ENCODE results near the gene SMOC1.

Gene SMOC1, protein sequence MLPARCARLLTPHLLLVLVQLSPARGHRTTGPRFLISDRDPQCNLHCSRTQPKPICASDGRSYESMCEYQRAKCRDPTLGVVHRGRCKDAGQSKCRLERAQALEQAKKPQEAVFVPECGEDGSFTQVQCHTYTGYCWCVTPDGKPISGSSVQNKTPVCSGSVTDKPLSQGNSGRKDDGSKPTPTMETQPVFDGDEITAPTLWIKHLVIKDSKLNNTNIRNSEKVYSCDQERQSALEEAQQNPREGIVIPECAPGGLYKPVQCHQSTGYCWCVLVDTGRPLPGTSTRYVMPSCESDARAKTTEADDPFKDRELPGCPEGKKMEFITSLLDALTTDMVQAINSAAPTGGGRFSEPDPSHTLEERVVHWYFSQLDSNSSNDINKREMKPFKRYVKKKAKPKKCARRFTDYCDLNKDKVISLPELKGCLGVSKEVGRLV

GRCh38 chr14:69879175-69880043 is at the start of gene SMOC1:
Gene SMOC1, plus strand, starts transcription at chr14:69879416. Its CDS starts 263 bp downstream, at chr14:69879679.
- TF ChIP-seq, protein P1, sequence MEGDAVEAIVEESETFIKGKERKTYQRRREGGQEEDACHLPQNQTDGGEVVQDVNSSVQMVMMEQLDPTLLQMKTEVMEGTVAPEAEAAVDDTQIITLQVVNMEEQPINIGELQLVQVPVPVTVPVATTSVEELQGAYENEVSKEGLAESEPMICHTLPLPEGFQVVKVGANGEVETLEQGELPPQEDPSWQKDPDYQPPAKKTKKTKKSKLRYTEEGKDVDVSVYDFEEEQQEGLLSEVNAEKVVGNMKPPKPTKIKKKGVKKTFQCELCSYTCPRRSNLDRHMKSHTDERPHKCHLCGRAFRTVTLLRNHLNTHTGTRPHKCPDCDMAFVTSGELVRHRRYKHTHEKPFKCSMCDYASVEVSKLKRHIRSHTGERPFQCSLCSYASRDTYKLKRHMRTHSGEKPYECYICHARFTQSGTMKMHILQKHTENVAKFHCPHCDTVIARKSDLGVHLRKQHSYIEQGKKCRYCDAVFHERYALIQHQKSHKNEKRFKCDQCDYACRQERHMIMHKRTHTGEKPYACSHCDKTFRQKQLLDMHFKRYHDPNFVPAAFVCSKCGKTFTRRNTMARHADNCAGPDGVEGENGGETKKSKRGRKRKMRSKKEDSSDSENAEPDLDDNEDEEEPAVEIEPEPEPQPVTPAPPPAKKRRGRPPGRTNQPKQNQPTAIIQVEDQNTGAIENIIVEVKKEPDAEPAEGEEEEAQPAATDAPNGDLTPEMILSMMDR (IDR thresholded peaks at IDR 0.05; ENCODE audit: low read depth, low read length), result no peak
- peak within 1 kb of the TSS; percentile 69 for H3K4me3 ChIP-seq (ENCODE audit: low read depth, low read length)

- TF ChIP-seq, protein P1 (IDR thresholded peaks at IDR 0.05; ENCODE audit: low read depth, low read length), result no peak
These were observed 40.3 kb upstream of the SMOC1 start for GRCh38 chr14:69838881-69839416.

DNA sequence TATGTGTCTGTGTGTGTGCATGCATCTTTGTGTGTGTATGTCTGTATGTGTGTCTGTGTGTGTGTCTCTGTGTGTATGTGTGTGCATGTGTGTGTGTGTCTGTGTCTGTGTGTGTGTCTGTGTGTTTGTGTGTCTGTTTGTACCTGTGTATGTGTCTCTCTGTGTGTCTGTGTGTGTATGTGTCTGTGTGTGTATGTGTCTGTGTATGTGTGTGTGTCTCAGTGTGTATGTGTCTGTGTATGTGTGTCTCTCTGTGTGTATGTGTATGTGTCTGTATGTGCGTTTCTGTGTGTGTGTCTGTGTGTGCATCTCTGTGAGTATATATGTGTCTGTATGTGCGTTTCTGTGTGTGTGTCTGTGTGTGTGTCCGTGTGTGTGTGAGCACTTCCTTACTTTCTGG is 39.6 kb upstream of the SMOC1 start:
- TF ChIP-seq, protein P1 (IDR thresholded peaks at IDR 0.05; ENCODE audit: low read depth, low read length), result no peak
- no peak overlapping the region for H3K4me3 ChIP-seq (ENCODE audit: low read depth, low read length)

More at GRCh38 chr14:69838881-69839416, 40.3 kb upstream of the SMOC1 start:
- no peak overlapping the region for H3K4me3 ChIP-seq (ENCODE audit: low read depth, low read length)

- TF ChIP-seq, protein P1 (IDR thresholded peaks at IDR 0.05; ENCODE audit: low read depth, low read length), result no peak
- H3K4me3 ChIP-seq (ENCODE audit: low read depth, low read length), result no peak overlapping the region
These were observed 37.6 kb upstream of the SMOC1 start for GRCh38 chr14:69841656-69842055.

- H3K4me3 ChIP-seq (ENCODE audit: low read depth, low read length), result no peak overlapping the region
- TF ChIP-seq, protein P1 (IDR thresholded peaks at IDR 0.05; ENCODE audit: low read depth, low read length), result no peak
These were observed 36.4 kb upstream of the SMOC1 start for GRCh38 chr14:69842686-69843420.

- TF ChIP-seq, protein P1 (IDR thresholded peaks at IDR 0.05; ENCODE audit: low read depth, low read length), result no peak
- H3K4me3 ChIP-seq (ENCODE audit: low read depth, low read length), result no peak overlapping the region
These were observed 35.0 kb upstream of the SMOC1 start for GRCh38 chr14:69844171-69844570.
